Neural cell (in vitro differentiated cells): ENCODE measurements around the gene GCFC2.

Source experiments
- EZH2 ChIP-seq: fragments of 200-600, 300-800 bp; shearing (Covaris generic), sonication (generic); IDR thresholded peaks from 2 replicates; pipeline ENCODE4 v1.6.1; 2014; ENCODE audit warnings: antibody characterized with exemption, low read length, borderline replicate concordance, mild to moderate bottlenecking; ENCODE audit not compliant: insufficient read depth, poor library complexity, severe bottlenecking
- POLR2AphosphoS5 ChIP-seq: IDR thresholded peaks from 2 replicates; pipeline ENCODE4 v1.6.1; 2012
- TF ChIP-seq, protein P1 (sequence below): fragments of 450-650 bp; IDR thresholded peaks from 2 replicates; pipeline ENCODE4 v1.5.1; 2014; ENCODE audit warnings: antibody characterized with exemption, mild to moderate bottlenecking, moderate library complexity; ENCODE audit not compliant: poor library complexity, severe bottlenecking

DNA sequence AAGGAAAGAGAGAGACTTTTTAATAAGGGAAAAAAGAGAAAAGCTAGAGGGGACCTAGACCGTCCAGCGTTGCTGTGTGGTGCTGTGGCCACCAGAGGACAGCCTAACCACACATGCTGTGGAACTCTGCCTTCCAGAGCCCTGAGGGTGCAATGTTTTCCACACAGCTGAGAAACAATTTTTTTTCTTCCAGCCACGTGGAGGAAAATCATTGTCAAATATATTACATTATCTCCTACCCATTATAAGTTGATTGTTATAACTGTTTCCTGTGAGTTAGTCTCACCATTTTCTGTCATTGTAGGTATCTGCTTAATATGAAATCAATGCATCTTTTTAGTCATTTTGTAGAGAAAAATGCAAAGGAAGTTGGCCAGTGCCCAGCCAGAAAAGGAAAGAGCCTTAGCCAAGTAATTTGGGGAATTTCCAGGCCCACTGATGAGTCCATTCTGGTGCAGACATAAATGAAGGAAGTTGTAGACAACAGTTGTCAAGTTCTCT lies 70.0 kb downstream of the GCFC2 start:
- TF ChIP-seq POLR2AphosphoS5, result no peak
- no peak for TF ChIP-seq EZH2
- TF ChIP-seq, protein P1, sequence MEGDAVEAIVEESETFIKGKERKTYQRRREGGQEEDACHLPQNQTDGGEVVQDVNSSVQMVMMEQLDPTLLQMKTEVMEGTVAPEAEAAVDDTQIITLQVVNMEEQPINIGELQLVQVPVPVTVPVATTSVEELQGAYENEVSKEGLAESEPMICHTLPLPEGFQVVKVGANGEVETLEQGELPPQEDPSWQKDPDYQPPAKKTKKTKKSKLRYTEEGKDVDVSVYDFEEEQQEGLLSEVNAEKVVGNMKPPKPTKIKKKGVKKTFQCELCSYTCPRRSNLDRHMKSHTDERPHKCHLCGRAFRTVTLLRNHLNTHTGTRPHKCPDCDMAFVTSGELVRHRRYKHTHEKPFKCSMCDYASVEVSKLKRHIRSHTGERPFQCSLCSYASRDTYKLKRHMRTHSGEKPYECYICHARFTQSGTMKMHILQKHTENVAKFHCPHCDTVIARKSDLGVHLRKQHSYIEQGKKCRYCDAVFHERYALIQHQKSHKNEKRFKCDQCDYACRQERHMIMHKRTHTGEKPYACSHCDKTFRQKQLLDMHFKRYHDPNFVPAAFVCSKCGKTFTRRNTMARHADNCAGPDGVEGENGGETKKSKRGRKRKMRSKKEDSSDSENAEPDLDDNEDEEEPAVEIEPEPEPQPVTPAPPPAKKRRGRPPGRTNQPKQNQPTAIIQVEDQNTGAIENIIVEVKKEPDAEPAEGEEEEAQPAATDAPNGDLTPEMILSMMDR, result peak; percentile 94
